NK-92 (cell line): Measurements from ENCODE around the gene NXN.
"Not testable (repeated sequence)": the region's sequence is repeated elsewhere in the genome, so short reads cannot be mapped to it uniquely, and the experiment has no call there.

Experiments used
- DNase-seq: peaks from one replicate; lab custom pipeline; 2025; ENCODE audit not compliant: unreplicated experiment; lab: John Stamatoyannopoulos, UW

The NXN gene

GRCh38 chr17:956905-957304, 22.7 kb downstream of the NXN start:
- no peak for DNase-seq

DNA sequence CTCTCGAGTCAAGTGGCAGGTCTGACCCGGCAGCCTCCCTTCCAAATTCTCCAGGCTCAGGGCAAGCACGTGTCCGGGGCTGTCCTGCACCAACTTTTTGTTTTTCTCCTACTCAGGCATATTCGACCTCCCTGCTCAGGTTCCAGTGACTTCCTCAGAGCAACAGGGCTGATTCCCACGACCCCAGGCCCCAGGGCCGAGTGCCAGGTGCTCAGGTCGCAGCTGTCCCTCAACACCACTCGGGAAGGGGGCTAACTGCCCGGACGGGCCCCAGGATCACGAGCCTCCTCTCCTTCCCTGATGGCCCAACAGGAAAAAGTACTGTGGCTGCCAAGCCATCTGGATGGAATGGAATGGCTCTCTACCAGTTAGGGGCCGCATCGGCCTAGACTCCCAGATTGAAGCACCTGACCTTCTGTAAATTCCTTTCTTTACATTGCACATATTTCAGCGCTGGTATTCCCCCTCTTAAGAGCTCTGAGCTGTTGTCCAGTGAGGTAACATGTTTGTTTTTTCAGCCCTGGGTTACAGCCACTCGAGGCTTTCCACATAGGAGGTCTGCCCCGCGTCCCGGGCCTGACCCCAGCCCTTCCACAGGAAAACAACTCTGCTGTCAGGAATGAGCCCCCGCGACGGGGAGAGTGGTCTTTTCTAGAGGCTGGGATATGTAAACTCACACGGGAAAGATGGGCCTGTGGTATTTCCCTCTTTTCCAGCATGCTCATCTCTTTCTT, 25.0 kb downstream of the NXN start:
- DNase-seq, result no peak

DNA sequence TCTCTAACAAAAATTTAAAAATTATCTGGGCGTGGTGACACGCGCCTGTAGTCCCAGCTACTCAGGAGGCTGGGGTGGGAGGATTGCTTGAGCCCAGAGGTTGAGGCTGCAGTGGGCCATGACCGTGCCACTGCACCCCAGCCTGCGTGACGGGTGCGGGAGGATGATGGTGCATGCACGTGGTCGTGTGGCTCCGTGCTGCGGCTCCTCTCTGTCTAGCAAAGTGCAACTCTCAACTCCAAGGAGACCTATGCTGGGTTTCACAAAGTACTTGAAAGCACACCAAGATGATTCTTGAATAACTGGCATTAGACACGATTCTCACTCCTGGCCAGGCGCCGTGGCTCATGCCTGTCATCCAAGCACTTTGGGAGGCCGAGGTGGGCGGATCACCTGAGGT, 25.8 kb downstream of the NXN start:
- DNase-seq, result no peak

DNA sequence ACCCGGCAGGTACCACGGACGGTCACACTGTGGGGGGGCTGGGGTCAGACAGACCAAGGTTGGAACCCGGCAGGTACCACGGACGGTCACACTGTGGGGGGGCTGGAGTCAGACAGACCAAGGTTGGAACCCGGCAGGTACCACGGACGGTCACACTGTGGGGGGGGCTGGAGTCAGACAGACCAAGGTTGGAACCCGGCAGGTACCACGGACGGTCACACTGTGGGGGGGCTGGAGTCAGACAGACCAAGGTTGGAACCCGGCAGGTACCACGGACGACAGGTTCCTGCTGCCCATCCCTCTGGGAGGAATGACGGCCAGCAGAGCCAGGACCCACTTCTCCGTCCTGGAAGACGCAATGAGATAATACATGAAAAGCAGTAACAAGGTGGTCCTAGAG, 27.0 kb downstream of the NXN start:
- not testable (repeated sequence) for DNase-seq

DNA sequence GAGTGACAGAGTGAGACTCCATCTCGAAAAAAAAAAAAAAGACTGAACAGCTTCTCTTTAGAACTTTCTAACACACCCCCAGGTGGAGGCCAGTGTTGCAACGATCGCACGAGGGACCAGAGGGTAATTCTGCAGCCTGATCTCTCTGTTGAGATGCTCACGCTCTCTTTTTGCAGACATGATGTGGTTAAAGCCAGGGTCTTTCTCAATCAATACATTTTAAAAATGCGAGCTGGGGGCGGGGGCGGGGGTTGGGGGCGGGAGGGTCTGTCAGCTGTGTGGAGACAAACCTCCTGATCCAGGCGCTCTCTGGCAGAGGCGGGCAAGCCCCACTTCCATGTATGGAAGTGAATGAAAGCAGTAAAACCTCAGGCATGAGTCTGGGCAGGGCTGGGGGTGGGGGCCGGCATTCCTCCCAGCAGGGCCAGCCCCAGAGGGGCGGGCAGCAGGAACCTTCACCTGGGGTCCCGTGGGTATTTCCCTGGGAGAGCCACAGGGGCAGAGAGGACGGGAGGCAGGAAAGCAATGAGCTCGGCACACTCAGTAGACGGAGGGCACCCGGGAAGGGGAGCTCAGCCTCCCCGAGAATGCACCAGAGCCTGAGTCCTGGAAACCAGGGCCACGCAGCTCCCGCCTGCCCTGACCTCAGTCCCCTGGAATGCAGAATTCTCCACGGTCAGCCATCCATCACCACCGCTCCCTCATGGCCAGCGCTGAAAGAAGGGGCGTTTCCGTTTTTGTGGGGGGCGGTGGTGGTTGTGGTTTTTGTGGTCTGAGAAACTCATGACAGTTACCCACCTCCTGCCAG, 28.0 kb downstream of the NXN start:
- DNase-seq, result no peak

GRCh38 chr17:949623-950303, 29.8 kb downstream of the NXN start:
- no peak for DNase-seq

DNA sequence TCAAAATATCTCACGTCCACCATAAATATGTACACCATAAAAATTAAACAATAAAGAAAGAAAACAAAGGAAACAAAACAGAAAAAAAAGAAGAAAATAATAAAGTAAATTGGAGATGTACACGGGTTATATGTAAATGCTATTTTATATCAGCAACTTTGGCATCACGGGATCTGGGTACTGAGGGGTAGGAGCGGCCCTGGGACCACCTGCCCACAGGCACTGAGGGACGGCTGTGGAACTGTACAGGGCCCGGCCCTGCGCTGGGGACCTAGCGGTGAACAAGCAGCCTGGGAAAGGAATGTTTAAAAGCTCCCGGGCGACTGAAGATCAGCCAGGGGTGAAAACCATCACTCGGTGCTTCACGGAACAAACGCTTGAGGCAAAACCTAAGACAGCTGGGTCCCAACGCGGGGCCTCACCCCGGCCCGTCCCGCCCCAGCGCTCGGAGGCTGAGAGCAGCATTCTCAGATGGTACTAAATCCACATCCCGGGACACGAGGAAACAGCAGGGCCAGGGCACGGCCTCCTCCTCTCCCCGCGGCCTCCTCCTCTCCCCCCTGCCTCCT, 31.2 kb downstream of the NXN start:
- DNase-seq, result no peak

- no peak for DNase-seq
These were observed 32.9 kb downstream of the NXN start for GRCh38 chr17:946510-947236.

GRCh38 chr17:945672-946071, 33.9 kb downstream of the NXN start:
- DNase-seq, result no peak

DNA sequence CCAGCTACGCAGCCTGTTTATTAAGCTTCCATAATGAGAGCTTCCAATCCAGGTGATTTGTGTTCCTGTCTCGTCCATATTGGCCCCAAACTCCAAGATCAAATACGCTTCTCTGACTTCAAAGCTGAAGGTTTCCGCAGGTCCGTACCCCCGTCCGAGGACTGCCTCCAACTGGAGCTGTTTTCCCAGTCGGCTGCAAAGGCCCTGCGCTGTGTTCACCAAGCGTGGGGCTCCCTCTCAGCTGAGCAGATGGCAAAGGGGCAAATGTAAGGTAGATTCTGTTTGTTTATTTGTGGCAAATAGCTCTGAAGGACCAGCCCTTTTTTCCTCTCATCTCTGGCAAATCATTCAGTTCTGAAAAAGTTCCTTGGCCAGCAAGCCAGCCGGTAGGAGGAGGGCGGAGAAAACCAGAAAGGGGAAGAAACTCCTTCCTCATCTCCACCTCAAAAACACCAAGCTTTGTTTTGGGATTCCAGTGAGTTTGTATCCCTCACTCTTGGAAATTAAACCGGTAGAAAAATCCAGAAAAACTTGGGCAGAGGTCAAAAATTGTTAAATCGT, 35.2 kb downstream of the NXN start:
- DNase-seq, result no peak

DNA sequence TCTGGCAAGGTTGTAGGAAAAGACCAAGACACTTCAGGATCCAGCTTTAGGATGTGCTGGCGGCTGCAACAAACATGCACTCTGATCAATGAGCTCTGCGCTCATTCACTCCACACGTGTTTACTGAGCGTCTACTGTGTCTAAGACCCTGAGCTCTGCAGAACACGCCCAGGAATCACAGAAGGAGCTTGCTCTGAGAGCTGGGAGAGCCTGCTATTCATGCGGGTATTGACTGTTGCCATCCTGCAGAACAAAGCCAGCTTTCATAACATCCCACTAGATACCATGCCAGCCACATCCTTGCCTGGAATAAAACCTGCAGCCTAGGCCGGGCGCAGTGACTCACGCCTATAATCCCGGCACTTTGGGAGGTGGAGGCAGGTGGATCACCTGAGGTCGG, 44.1 kb downstream of the NXN start:
- no peak for DNase-seq

- DNase-seq, result no peak
These were observed 46.1 kb downstream of the NXN start for GRCh38 chr17:933312-934073.

DNA sequence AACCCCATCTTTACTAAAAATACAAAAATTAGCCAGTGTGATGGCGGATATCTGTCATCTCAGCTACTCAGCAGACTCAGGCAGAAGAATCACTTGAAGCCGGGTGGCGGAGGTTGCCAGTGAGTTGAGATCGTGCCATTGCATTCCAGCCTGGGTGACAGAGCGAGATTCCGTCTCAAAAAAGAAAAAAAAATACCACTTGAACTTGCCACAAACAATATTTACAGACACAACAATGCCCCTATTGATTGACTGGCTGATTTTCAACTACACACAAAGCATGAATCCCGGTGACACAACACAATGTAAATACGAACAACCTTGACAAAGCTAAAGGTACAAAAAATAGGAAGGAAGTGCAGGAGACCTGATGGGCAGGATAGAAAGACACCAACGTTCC, 49.3 kb downstream of the NXN start:
- DNase-seq, result no peak

DNA sequence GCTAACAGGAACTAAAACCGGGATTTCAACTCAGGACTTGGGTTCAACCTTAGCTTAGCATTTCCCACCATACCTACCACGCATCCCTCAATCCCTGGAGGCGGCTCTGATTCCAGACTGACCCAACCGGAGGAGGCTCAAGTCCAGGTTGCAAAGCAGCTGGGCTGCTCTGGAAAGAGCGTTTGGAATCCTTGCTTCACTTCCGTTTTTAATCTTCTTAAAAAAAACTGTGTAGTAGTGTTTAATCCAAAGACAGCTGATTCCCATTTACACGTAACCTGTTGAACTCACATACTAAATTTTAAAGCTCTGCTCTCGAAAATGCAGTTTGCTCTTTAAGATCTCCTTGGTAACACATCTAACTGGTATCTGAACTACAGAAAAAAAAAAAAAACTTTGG, 50.0 kb downstream of the NXN start:
- no peak for DNase-seq

DNA sequence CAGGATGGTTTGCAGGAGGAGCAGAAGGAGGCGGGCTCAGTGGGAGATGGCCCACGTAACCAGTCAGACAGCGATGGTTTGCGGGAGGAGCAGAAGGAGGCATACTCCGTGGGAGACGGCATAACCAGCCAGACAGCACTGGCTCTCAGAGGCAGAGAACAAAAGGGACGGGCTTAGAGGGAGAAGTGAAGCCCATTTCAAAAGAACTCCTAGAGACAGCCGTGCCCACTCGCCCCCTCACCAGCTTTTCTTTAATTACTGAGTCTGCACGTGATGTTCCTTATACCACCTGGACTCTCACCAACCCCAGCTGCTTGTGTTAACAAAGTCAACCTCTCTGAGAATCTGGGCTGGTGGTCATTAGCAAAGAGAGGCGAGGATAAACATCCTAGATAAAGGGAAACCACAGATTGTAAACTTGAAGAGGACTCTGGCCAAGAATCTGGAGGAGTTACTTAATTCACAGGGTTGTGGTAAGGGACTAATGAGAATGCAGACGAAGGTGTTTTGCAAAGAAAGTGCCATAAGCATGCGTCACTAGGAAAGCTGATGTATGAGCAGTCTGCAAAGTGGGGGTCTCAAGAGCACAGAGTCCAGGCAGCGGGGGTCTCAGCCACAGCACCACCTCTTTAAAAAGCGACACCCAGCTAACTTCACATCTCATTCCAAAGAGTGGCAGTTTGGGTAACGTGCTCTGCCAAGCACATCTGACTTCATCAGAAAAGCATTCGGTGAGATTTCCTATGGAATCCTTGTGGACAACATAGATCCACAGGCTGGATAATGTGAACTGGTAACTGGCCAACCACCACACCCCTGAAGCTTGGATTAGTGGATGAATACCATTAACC, 51.7 kb downstream of the NXN start:
- no peak for DNase-seq

- DNase-seq, result no peak
These were observed 53.8 kb downstream of the NXN start for GRCh38 chr17:925817-926216.

- no peak for DNase-seq
These were observed 54.7 kb downstream of the NXN start for GRCh38 chr17:924711-925475.

- DNase-seq, result not testable (repeated sequence)
These were observed 55.3 kb downstream of the NXN start for GRCh38 chr17:924306-924705.
